Medulla oblongata (tissue), 1 donor: ENCODE data around the gene FSHR.

Experiments
- DNase-seq: peaks from one replicate; pipeline ENCODE4 v3.0.0-alpha.2; 2015; ENCODE audit errors: extremely low spot score

The FSHR gene

GRCh38 chr2:49154140-49154539 lies at the start of gene FSHR:
FSHR (minus strand) TSS chr2:49154515; CDS start chr2:49154417, 98 bp downstream.
- no peak for DNase-seq

- DNase-seq, result no peak
These were observed 45.0 kb upstream of the FSHR start for GRCh38 chr2:49199266-49199665.

- DNase-seq, result no peak
These were observed 40.4 kb upstream of the FSHR start for GRCh38 chr2:49194701-49195100.

GRCh38 chr2:49192036-49192435 lies 37.7 kb upstream of the FSHR start:
- no peak for DNase-seq

GRCh38 chr2:49189512-49190225 lies 35.4 kb upstream of the FSHR start:
- DNase-seq, result no peak

GRCh38 chr2:49186050-49186648 lies 31.8 kb upstream of the FSHR start:
- DNase-seq, result no peak

GRCh38 chr2:49178656-49179055 lies 24.3 kb upstream of the FSHR start:
- no peak for DNase-seq

- no peak for DNase-seq
These were observed 22.9 kb upstream of the FSHR start for GRCh38 chr2:49177194-49177593.

GRCh38 chr2:49175831-49176230 lies 21.5 kb upstream of the FSHR start:
- DNase-seq, result no peak

GRCh38 chr2:49174750-49175149 lies 20.4 kb upstream of the FSHR start:
- no peak for DNase-seq

GRCh38 chr2:49167131-49167530 lies 12.8 kb upstream of the FSHR start:
- no peak for DNase-seq

- no peak for DNase-seq
These were observed 11.3 kb upstream of the FSHR start for GRCh38 chr2:49165662-49166061.

- no peak for DNase-seq
These were observed 10.4 kb upstream of the FSHR start for GRCh38 chr2:49164729-49165128.

GRCh38 chr2:49162151-49162550 lies 7.8 kb upstream of the FSHR start:
- no peak for DNase-seq

- DNase-seq, result no peak
These were observed 576 bp upstream of the FSHR start for GRCh38 chr2:49154891-49155290.

GRCh38 chr2:49153252-49153651 lies 1.1 kb downstream of the FSHR start:
- no peak for DNase-seq

- DNase-seq, result no peak
These were observed 1.5 kb downstream of the FSHR start for GRCh38 chr2:49152824-49153223.

- no peak for DNase-seq
These were observed 7.9 kb downstream of the FSHR start for GRCh38 chr2:49146401-49146800.

GRCh38 chr2:49131801-49132200 lies 22.5 kb downstream of the FSHR start:
- no peak for DNase-seq

- DNase-seq, result no peak
These were observed 25.3 kb downstream of the FSHR start for GRCh38 chr2:49129034-49129433.

GRCh38 chr2:49123600-49123999 lies 30.7 kb downstream of the FSHR start:
- DNase-seq, result no peak

- no peak for DNase-seq
These were observed 32.2 kb downstream of the FSHR start for GRCh38 chr2:49122107-49122506.

GRCh38 chr2:49113046-49113445 lies 41.3 kb downstream of the FSHR start:
- no peak for DNase-seq

GRCh38 chr2:49111456-49111855 lies 42.9 kb downstream of the FSHR start:
- DNase-seq, result no peak
